ENCODE data around the gene AP2A1.

Gene AP2A1

DNA sequence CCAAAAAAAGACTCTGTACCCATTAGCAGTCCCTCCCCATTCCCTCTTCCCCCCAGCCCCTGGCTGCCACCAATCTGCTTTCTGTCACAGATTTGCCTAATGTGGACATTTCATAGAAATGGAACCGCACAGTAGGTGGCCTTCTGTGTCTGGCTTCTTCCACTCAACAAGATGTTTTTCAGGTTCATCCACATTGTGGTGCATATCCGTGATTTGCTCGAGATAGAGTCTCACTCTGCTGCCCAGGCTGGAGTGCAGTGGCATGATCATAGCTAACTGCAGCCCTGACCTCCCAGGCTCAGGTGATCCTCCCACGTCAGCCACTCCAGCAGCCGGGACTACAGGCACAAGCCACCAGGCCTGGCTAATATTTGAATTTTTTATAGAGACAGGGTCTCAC is 20.9 kb downstream of the AP2A1 start:
- TF ChIP-seq ZFX (IDR thresholded peaks at IDR 0.05; ENCODE audit: borderline replicate concordance), result no peak
- TF ChIP-seq, protein P1, sequence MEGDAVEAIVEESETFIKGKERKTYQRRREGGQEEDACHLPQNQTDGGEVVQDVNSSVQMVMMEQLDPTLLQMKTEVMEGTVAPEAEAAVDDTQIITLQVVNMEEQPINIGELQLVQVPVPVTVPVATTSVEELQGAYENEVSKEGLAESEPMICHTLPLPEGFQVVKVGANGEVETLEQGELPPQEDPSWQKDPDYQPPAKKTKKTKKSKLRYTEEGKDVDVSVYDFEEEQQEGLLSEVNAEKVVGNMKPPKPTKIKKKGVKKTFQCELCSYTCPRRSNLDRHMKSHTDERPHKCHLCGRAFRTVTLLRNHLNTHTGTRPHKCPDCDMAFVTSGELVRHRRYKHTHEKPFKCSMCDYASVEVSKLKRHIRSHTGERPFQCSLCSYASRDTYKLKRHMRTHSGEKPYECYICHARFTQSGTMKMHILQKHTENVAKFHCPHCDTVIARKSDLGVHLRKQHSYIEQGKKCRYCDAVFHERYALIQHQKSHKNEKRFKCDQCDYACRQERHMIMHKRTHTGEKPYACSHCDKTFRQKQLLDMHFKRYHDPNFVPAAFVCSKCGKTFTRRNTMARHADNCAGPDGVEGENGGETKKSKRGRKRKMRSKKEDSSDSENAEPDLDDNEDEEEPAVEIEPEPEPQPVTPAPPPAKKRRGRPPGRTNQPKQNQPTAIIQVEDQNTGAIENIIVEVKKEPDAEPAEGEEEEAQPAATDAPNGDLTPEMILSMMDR (IDR thresholded peaks at IDR 0.05), result no peak
- H3K27ac ChIP-seq, result no peak overlapping the region

DNA sequence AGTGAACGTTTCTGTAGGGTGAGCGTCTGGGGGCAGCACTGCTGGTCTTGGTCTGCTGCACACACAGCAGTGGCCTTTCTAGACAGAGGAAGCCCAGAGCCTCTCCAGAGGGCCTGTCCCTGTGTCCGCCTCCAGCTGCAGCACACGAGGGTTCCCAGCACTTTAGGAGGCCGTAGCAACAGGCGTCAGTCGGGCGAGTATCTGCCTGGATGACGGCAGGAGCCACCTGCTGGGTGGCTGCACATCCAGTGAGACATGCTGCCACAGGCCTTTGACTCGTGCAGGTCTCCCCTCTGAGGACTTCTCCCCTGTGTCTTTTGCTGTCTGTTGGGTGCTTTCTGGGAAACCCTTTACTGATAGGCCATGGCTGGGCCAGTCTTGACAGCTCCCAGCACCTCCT is 22.1 kb downstream of the AP2A1 start:
- no peak for TF ChIP-seq ZFX (IDR thresholded peaks at IDR 0.05; ENCODE audit: borderline replicate concordance)
- TF ChIP-seq, protein P1 (IDR thresholded peaks at IDR 0.05), result no peak
- H3K27ac ChIP-seq, result no peak overlapping the region

DNA sequence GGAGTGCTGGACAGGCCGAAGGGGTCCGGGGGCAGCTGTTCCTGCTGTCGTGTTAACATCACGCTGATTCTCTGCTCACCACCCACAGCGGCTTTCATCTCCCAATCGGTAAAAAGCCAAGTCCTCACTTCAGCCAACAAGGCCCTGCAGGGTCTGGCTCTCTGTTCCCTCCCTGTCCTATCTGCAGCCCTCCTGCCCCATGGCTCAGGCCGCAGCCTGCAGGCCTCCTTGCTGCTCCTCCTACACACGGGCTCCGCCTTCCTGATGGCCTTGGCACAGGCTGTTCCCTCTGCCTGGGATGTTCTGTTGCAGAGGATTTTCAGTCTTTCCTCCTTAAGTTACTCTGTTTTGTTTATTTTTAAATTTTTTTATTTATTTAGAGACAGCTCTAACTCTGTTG is 24.1 kb downstream of the AP2A1 start:
- H3K27ac ChIP-seq, result no peak overlapping the region
- TF ChIP-seq, protein P1 (IDR thresholded peaks at IDR 0.05), result no peak
- no peak for TF ChIP-seq ZFX (IDR thresholded peaks at IDR 0.05; ENCODE audit: borderline replicate concordance)

DNA sequence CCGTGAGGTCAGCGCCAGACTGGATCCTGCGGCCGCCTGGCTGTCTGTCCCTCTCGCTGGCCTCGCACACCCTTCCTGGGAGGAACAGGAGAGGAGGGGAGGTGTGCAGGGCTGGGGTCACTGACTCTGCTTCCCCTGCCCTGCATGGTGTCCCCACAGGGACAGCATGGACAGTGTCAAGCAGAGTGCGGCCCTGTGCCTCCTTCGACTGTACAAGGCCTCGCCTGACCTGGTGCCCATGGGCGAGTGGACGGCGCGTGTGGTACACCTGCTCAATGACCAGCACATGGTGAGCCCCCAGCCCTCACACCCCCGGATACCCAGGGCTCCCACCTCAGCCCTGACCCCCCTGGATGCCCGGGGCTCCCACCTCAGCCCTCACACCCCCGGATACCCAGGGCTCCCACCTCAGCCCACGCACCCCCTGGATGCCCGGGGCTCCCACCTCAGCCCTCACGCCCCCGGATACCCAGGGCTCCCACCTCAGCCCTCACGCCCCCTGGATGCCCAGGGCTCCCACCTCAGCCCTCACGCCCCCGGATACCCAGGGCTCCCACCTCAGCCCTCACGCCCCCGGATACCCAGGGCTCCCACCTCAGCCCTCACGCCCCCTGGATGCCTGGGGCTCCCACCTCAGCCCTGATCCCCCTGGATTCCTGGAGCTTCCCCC is 25.1 kb downstream of the AP2A1 start:
- no peak for TF ChIP-seq ZFX (IDR thresholded peaks at IDR 0.05; ENCODE audit: borderline replicate concordance)
- TF ChIP-seq, protein P1 (IDR thresholded peaks at IDR 0.05), result no peak
- no peak overlapping the region for H3K27ac ChIP-seq

DNA sequence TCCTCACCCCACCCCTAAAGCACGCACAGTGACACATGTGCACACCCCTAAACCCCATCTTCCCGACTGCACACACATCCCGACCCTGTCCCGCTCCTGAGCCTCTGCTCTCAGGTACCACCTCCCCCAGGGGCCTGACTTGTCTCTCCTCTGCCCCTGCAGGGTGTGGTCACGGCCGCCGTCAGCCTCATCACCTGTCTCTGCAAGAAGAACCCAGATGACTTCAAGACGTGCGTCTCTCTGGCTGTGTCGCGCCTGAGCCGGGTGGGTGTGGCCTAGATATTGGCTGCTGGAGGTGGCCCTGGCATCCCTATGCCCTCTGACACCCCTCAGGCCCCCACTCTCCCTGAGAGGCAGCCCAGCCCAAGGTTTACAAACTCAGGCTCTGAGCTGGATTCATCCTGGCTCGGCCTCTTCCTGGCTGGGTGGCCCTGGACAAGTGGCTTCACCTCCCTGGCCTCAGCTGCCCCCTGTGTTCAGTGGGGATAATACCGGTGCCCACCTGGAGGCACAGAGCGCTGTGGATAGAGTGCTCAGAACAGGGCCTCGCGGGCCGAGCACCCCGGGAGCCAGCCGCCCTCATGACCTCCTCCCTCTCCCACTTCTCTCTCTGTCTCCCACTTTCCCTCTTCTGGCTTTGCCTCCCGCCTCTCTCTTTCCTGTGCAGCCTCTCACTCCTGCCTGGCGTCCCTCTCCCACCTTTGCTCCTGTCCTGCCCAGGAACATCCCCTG is 26.2 kb downstream of the AP2A1 start:
- TF ChIP-seq, protein P1 (IDR thresholded peaks at IDR 0.05), result no peak
- TF ChIP-seq ZFX (IDR thresholded peaks at IDR 0.05; ENCODE audit: borderline replicate concordance), result no peak
- no peak overlapping the region for H3K27ac ChIP-seq

DNA sequence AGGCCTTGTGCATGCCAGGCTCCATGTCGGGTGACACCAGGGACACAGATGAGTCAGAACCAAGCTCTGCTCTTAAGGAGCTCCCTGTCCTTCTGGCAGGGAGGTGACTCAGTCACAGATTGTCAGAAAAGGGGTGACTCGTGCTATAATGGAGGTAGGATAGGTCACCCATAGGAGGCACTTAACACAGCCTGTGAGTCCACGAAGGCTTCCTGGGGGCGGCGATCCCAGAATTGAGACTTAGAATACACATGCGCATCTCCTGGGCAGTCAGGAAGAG is 26.7 kb downstream of the AP2A1 start:
- TF ChIP-seq, protein P1 (IDR thresholded peaks at IDR 0.05), result no peak
- no peak for TF ChIP-seq ZFX (IDR thresholded peaks at IDR 0.05; ENCODE audit: borderline replicate concordance)
- no peak overlapping the region for H3K27ac ChIP-seq

DNA sequence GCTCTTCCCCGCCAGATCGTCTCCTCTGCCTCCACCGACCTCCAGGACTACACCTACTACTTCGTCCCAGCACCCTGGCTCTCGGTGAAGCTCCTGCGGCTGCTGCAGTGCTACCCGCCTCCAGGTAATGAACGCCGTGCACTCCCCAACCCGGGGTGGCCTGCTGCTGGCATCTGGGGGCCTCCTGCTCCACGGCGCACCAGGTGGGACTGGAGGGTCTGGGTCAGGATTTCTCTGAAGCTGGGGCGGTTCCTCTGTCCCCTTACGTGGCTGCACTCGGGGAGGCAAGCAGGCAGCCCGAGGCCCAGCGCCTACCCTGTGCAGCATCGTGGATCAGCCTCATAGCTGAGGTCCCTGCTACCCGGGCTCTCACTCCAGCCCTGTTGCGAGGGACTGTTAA is 28.8 kb downstream of the AP2A1 start:
- no peak for TF ChIP-seq ZFX (IDR thresholded peaks at IDR 0.05; ENCODE audit: borderline replicate concordance)
- H3K27ac ChIP-seq, result no peak overlapping the region
